Measurements from ENCODE around the gene TTLL11. TPM values are rescaled to one million over a fixed set of nuclear protein-coding genes. Genes with fewer than 3 reads are reported as not detected.

Gene TTLL11
- total RNA-seq, 1 donor, result 7.3 TPM

DNA sequence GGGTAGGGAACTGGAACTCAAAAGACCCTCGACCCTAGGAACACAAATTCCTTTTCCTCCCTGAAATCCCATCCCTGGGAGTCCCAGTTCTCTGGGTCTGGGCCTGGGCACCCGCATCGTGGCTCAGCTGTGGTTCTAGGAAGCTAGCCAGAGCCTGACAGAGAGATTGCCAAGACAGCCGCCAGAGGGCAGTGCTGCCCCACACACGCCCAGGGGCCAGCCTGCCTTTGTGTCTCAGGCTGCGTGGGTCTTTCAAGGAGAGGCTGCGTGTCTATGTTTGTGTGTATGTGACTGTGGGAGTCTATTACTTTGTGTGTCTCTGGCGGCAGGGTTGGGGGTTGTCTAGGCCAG, 32.0 kb upstream of the TTLL11 start:
- TF ChIP-seq, protein P1, sequence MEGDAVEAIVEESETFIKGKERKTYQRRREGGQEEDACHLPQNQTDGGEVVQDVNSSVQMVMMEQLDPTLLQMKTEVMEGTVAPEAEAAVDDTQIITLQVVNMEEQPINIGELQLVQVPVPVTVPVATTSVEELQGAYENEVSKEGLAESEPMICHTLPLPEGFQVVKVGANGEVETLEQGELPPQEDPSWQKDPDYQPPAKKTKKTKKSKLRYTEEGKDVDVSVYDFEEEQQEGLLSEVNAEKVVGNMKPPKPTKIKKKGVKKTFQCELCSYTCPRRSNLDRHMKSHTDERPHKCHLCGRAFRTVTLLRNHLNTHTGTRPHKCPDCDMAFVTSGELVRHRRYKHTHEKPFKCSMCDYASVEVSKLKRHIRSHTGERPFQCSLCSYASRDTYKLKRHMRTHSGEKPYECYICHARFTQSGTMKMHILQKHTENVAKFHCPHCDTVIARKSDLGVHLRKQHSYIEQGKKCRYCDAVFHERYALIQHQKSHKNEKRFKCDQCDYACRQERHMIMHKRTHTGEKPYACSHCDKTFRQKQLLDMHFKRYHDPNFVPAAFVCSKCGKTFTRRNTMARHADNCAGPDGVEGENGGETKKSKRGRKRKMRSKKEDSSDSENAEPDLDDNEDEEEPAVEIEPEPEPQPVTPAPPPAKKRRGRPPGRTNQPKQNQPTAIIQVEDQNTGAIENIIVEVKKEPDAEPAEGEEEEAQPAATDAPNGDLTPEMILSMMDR (IDR thresholded peaks at IDR 0.05; ENCODE audit: insufficient read depth, low read length), result peak; percentile 95
- DNase-seq (ENCODE audit: low read depth), result peak; percentile 81

DNA sequence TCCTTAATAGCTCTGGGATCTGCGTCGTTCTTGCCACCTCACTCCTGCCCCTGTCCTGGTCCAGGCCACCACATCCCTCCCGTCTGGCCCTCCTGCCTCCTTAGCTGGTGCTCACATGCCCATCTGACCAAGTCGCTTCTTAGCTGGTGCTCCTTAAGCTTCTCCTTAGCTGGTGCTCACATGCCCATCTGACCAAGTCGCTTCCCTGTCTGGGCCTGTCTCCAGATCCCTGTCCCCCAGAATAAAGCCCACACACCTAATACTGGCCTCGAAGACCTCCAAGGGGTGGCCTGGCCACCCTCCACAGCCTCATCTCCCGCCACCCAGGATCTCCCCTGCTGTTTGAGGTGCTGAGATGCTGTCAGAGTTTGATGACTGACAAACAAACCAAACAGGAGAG, 31.4 kb upstream of the TTLL11 start:
- TF ChIP-seq, protein P1 (IDR thresholded peaks at IDR 0.05; ENCODE audit: insufficient read depth, low read length), result no peak
- DNase-seq (ENCODE audit: low read depth), result no peak

More for the DNA sequence above, 32.0 kb upstream of the TTLL11 start:
- H3K4me3 ChIP-seq (ENCODE audit: low read depth, low read length), result no peak overlapping the region

DNA sequence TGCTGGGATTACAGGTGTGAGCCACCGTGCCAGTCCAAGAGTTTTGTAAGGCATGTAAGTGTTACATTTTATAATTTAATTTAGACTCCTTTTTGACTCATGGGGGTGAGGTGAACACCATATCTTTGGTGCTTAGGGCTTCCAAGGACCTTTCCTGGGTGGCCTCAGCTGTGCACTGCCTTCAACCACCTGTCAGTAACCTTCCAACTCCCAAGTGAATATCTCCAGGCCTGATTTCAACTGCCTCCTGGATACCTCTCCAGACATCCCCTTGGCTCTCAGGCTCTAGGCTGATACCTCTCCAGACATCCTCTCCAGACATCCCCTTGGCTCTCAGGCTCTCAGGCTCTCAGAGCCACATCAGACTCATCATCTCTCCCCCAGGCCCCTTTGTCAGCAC, 30.9 kb upstream of the TTLL11 start:
- DNase-seq (ENCODE audit: low read depth), result no peak
- TF ChIP-seq, protein P1 (IDR thresholded peaks at IDR 0.05; ENCODE audit: insufficient read depth, low read length), result no peak
- no peak overlapping the region for H3K4me3 ChIP-seq (ENCODE audit: low read depth, low read length)

More for the DNA sequence above, 31.4 kb upstream of the TTLL11 start:
- no peak overlapping the region for H3K4me3 ChIP-seq (ENCODE audit: low read depth, low read length)

DNA sequence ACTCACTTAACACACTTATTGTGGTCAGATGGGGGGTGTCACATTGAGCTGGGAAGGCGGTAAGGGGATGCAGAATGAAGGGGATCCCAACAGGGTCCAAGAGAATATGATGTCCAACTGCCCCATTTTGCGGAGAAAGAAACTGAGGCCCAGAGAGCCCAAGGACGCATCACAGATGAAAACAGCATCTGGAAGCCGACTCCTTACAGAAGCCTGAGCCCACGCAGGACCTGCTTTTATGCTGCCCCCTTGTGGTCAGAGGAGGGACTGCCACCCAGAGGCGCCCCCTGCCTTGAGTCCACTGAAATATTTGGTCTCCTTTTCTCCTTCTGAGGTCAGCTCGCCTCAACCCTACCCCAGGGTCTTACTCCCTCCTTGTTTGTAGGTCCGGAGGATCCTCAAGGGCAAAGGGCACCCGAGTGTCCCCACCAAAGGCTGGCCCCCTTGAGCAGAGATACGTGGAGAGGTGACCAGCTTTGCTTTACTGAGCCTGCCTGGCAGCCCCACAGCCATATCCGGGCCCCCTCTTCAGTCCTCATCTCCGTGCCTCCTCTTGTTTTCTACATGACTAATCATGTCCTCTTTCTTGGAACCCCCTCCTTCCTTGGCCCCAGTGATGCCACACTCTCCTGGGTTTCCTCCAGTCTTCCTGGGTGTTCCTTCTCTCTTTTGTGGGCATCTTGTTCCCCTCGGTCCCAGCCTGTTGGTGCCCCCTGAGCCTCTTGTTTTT, 30.0 kb upstream of the TTLL11 start:
- TF ChIP-seq, protein P1 (IDR thresholded peaks at IDR 0.05; ENCODE audit: insufficient read depth, low read length), result peak; percentile 100
- H3K4me3 ChIP-seq (ENCODE audit: low read depth, low read length), result no peak overlapping the region
- DNase-seq (ENCODE audit: low read depth), result peak; percentile 77

DNA sequence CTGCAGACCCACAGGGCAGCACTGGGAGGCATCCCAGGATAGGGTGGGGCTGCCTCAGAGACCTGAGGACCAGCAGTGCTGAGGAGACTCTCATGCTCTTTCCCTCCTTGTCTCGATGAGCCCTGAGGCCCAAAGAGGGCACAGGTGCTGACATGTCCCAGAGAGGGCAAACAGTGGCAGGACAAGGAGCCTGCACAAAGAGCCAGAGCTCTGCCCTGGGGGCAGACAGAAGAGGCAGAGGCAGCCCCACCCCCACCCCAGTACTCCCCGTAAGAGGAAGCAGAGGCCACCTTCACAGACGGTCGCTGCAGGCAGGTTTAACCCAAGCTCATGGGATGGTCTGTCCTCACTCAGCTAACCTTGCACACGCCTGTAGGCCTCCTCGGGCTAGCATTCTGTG, 29.4 kb upstream of the TTLL11 start:
- H3K4me3 ChIP-seq (ENCODE audit: low read depth, low read length), result no peak overlapping the region
- DNase-seq (ENCODE audit: low read depth), result no peak
- TF ChIP-seq, protein P1 (IDR thresholded peaks at IDR 0.05; ENCODE audit: insufficient read depth, low read length), result no peak

DNA sequence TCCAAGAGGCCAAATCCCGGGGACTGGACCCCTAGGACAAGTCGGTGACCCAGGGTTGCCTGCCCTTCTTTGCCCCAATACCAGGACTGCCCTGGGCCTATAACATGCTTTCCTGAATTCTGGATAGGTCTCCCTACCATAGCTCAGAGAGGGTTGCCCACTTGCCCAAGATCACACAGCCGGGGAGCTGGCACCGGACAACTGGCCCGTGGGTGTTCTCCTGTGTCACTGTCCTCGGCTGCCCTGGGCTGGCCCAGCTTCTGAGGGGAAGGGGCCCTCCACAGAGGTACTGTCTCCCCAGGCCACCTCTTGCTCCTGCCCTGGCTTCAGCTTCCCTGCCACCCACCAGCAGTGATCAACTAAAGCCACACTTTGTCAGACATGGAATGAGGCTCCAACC, 28.8 kb upstream of the TTLL11 start:
- TF ChIP-seq, protein P1 (IDR thresholded peaks at IDR 0.05; ENCODE audit: insufficient read depth, low read length), result no peak
- no peak for DNase-seq (ENCODE audit: low read depth)
- H3K4me3 ChIP-seq (ENCODE audit: low read depth, low read length), result no peak overlapping the region

DNA sequence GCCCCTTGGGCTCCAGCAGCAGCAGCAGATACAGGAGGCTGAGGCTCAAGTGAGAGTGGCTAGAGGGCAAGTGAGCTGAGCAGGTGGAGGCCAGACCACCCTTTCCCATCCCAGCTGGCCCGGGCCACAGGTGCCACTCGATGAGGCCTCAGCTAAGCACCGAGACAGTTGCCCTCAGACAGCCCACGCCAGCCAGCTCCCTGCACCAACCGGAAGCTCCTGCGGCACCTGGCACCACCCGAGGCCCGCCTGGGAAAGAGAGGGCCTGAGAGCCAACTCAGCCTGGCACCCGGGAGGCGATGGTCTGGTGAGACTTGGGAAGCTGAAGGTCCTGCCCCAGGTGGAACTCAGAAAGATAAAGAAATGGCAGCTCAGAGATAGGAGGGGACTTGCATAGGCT, 28.3 kb upstream of the TTLL11 start:
- no peak for DNase-seq (ENCODE audit: low read depth)

More for the DNA sequence above, 28.3 kb upstream of the TTLL11 start:
- TF ChIP-seq, protein P1 (IDR thresholded peaks at IDR 0.05; ENCODE audit: insufficient read depth, low read length), result no peak
- no peak overlapping the region for H3K4me3 ChIP-seq (ENCODE audit: low read depth, low read length)
